HG03025 (cell line): ENCODE data around the gene GRHL3.
"Not testable (repeated sequence)": the region's sequence is repeated elsewhere in the genome, so short reads cannot be mapped to it uniquely, and the experiment has no call there.

Experiments used
- ATAC-seq: cut with Tn5 transposase; IDR thresholded peaks from one replicate; pipeline ENCODE4 v1.9.1; 2021; ENCODE audit warnings: mild to moderate bottlenecking, moderate library complexity; ENCODE audit not compliant: unreplicated experiment, low FRiP score

The GRHL3 gene

GRCh38 chr1:24319312-24319863, at the start of gene GRHL3:
Gene GRHL3, plus strand, starts transcription at chr1:24319357. Its CDS starts 195 bp downstream, at chr1:24319552.
- no peak for ATAC-seq

- not testable (repeated sequence) for ATAC-seq
These were observed 44.7 kb upstream of the GRHL3 start for GRCh38 chr1:24274203-24275103.

GRCh38 chr1:24275104-24275410, 44.1 kb upstream of the GRHL3 start:
- ATAC-seq: no peak

GRCh38 chr1:24275510-24275909, 43.6 kb upstream of the GRHL3 start:
- ATAC-seq: no peak

- ATAC-seq: no peak
These were observed 42.4 kb upstream of the GRHL3 start for GRCh38 chr1:24276791-24277190.

GRCh38 chr1:24277420-24278169, 41.6 kb upstream of the GRHL3 start:
- ATAC-seq: no peak

GRCh38 chr1:24278726-24279125, 40.4 kb upstream of the GRHL3 start:
- ATAC-seq: no peak

GRCh38 chr1:24279590-24280232, 39.4 kb upstream of the GRHL3 start:
- no peak for ATAC-seq

- no peak for ATAC-seq
These were observed 37.6 kb upstream of the GRHL3 start for GRCh38 chr1:24281591-24281990.

- ATAC-seq: no peak
These were observed 36.7 kb upstream of the GRHL3 start for GRCh38 chr1:24282491-24282890.

- ATAC-seq: no peak
These were observed 35.6 kb upstream of the GRHL3 start for GRCh38 chr1:24283326-24284155.

GRCh38 chr1:24284156-24284471, 35.0 kb upstream of the GRHL3 start:
- no peak for ATAC-seq

- ATAC-seq: no peak
These were observed 33.9 kb upstream of the GRHL3 start for GRCh38 chr1:24285231-24285630.

GRCh38 chr1:24286246-24287010, 32.7 kb upstream of the GRHL3 start:
- ATAC-seq: no peak

GRCh38 chr1:24287779-24288178, 31.4 kb upstream of the GRHL3 start:
- ATAC-seq: not testable (repeated sequence)

- no peak for ATAC-seq
These were observed 30.7 kb upstream of the GRHL3 start for GRCh38 chr1:24288479-24288878.

- no peak for ATAC-seq
These were observed 29.1 kb upstream of the GRHL3 start for GRCh38 chr1:24289937-24290595.

GRCh38 chr1:24290933-24291487, 28.1 kb upstream of the GRHL3 start:
- ATAC-seq: no peak

- no peak for ATAC-seq
These were observed 27.1 kb upstream of the GRHL3 start for GRCh38 chr1:24292103-24292502.
